CD14-positive monocyte (primary cell): Measurements from ENCODE around the gene RAF1. TPM values are rescaled to one million over a fixed set of nuclear protein-coding genes. Genes with fewer than 3 reads are reported as not detected.

ENCODE experiments used
- DNase-seq, 3 donors: peaks; one replicate each; pipeline ENCODE4 v3.0.0-alpha.2; 2011 to 2022
- H2AFZ ChIP-seq: 2 replicates; pipeline ENCODE4 v1.6.0; 2012; ENCODE audit warnings: mild to moderate bottlenecking, low read depth, low read length, inconsistent platforms; ENCODE audit not compliant: insufficient read depth, poor library complexity, severe bottlenecking
- H3K27ac ChIP-seq, 2 donors: 1 replicate in 1 of 2; 2 replicates in 1 of 2; pipeline ENCODE4 v1.5.1; 2012 to 2013; ENCODE audit warnings: low read length in 2 of 2, control low read depth in 1 of 2, inconsistent platforms in 1 of 2, low read depth in 1 of 2, mild to moderate bottlenecking in 1 of 2
- H3K27me3 ChIP-seq, 2 donors: one replicate each; pipeline versions ENCODE4 v1.6.0 to v1.6.1; 2011 to 2013; ENCODE audit warnings: low read length in 2 of 2; ENCODE audit not compliant: control insufficient read depth in 2 of 2, insufficient read depth in 2 of 2
- H3K36me3 ChIP-seq, 2 donors: replicated peaks in 1 of 2; 1 replicate in 1 of 2; 2 replicates in 1 of 2; pipeline versions ENCODE4 v1.5.1 to v1.6.1; 2012 to 2013; ENCODE audit warnings: low read length in 2 of 2, control low read depth in 1 of 2, inconsistent platforms in 1 of 2, mild to moderate bottlenecking in 1 of 2; ENCODE audit not compliant: insufficient read depth in 2 of 2, control insufficient read depth in 1 of 2
- H3K4me1 ChIP-seq, 2 donors: 1 replicate in 1 of 2; 2 replicates in 1 of 2; pipeline versions ENCODE4 v1.5.1 to v1.6.1; 2012 to 2013; ENCODE audit warnings: low read length in 2 of 2, control low read depth in 1 of 2, inconsistent platforms in 1 of 2, mild to moderate bottlenecking in 1 of 2, moderate library complexity in 1 of 2; ENCODE audit not compliant: insufficient read depth in 2 of 2, control insufficient read depth in 1 of 2
- H3K4me2 ChIP-seq: replicated peaks from 2 replicates; pipeline ENCODE3; 2012; ENCODE audit warnings: low read length, moderate library complexity, mild to moderate bottlenecking; ENCODE audit not compliant: poor library complexity, severe bottlenecking; ENCODE audit errors: extremely low read depth
- H3K4me3 ChIP-seq, 3 experiments: fragments of 200-600 bp in 1 of 3; sonication (generic) in 1 of 3; replicated peaks in 1 of 3; 1 replicate in 2 of 3; 2 replicates in 1 of 3; pipeline ENCODE4 v1.5.1; 2011 to 2013; ENCODE audit warnings: low read length in 3 of 3, mild to moderate bottlenecking in 3 of 3, control low read depth in 2 of 3, low read depth in 2 of 3, inconsistent platforms in 1 of 3, moderate library complexity in 1 of 3
- H3K79me2 ChIP-seq: 2 replicates; pipeline ENCODE4 v1.6.0; 2012; ENCODE audit warnings: mild to moderate bottlenecking, control low read depth, inconsistent platforms, low read length, moderate library complexity; ENCODE audit not compliant: insufficient read depth
- H3K9ac ChIP-seq: 2 replicates; pipeline ENCODE4 v1.6.0; 2017; ENCODE audit warnings: low read length, mild to moderate bottlenecking; ENCODE audit not compliant: insufficient read depth, poor library complexity, severe bottlenecking
- H3K9me3 ChIP-seq, 2 donors: replicated peaks in 1 of 2; 1 replicate in 1 of 2; 2 replicates in 1 of 2; pipeline versions ENCODE4 v1.5.1 to v1.6.1; 2012 to 2013; ENCODE audit warnings: low read length in 2 of 2, control low read depth in 1 of 2; ENCODE audit not compliant: control insufficient read depth in 1 of 2, insufficient read depth in 1 of 2
- H4K20me1 ChIP-seq: 2 replicates; pipeline ENCODE4 v1.6.0; 2012; ENCODE audit warnings: mild to moderate bottlenecking, low read length, control low read depth, moderate library complexity; ENCODE audit not compliant: insufficient read depth
- H3K27ac Mint-ChIP-seq, 7 donors: one replicate each; pipeline ENCODE4 v1.8.0; 2020; ENCODE audit warnings: mild to moderate bottlenecking in 7 of 7, mixed read lengths in 7 of 7, moderate library complexity in 6 of 7, inconsistent platforms in 2 of 7
- H3K27me3 Mint-ChIP-seq, 3 donors: one replicate each; pipeline ENCODE4 v1.8.0; 2021 to 2022; ENCODE audit warnings: low read depth in 3 of 3, mild to moderate bottlenecking in 3 of 3, mixed read lengths in 3 of 3, moderate library complexity in 3 of 3, inconsistent platforms in 1 of 3
- H3K36me3 Mint-ChIP-seq, 2 donors: one replicate each; pipeline ENCODE4 v1.8.0; 2020; ENCODE audit warnings: mixed read lengths in 2 of 2, inconsistent platforms in 1 of 2, mild to moderate bottlenecking in 1 of 2
- H3K4me1 Mint-ChIP-seq: one replicate; pipeline ENCODE4 v1.8.0; 2020; ENCODE audit warnings: mild to moderate bottlenecking, mixed read lengths
- H3K4me3 Mint-ChIP-seq, 2 donors: one replicate each; pipeline ENCODE4 v1.8.0; 2020; ENCODE audit warnings: mild to moderate bottlenecking in 2 of 2, mixed read lengths in 2 of 2, moderate library complexity in 1 of 2
- H3K9me3 Mint-ChIP-seq, 7 donors: one replicate each; pipeline ENCODE4 v1.8.0; 2020 to 2022; ENCODE audit warnings: mixed read lengths in 7 of 7, mild to moderate bottlenecking in 6 of 7, moderate library complexity in 6 of 7, inconsistent platforms in 2 of 7
- CTCF ChIP-seq: fragments of 200-600 bp; IDR thresholded peaks from one replicate; pipeline ENCODE4 v1.8.0; 2022; ENCODE audit warnings: antibody characterized with exemption, mild to moderate bottlenecking
- WGBS: methylation state at CpG from one replicate; pipeline ENCODE4 v1.1.5; 2013; ENCODE audit warnings: missing lambda C conversion rate; ENCODE audit not compliant: insufficient coverage; 5-methylcytosine and 5-hydroxymethylcytosine counted together
- intact Hi-C, 2 donors: fragments of 100-400 bp; cut with micrococcal nuclease; formaldehyde crosslinking; loops; one replicate each; pipeline versions ENCODE4 v1.15.0 to v1.15.1; 2023
- polyA plus RNA-seq, 3 donors: library from polyadenylated mRNA; depleted of rRNA in 1 of 3; unstranded in 2 of 3; stranded (reverse) in 1 of 3; fragments of 300-500 nt in 2 of 3; fragments of >200 nt in 1 of 3; fragmentation: Illumina TruSeq in 2 of 3; gene quantifications; 1 replicate in 2 of 3; 2 replicates in 1 of 3; pipeline ENCODE4 v1.2.3, GENCODE V29; 2012 to 2021

Gene RAF1
- polyA plus RNA-seq, 3 donors: 73.0 to 181 (median 79.5) TPM

DNA sequence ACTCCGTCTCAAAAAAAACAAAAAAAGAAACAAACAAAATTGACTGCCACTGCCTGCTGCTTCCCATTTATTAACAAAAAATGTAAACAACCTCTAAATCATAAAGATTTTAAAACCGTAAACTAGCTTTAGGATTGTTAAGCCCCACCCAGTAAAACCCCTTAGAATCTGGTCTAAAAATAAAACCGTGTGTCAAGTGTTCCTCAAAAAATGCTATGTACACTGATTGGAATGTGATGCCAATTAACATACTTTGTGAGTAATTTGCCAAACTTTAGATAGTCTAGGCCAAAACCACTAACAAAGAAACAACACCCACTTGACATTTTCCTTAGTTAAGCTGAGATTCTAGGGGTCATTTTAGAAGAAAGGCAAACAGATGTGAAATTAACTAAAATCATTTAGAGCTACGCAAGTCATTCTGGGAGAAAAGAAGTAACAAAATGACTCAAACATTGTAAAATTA lies 5.3 kb downstream of the RAF1 start:
- Histone ChIP-seq H3K9me3 (no peaks in the 10 kb centered on the region), H3K4me1 (peaks cover 49 to 79% of the 10 kb centered on the region in 2 donors), H4K20me1 (peaks cover 80% of the 10 kb centered on the region), H3K4me2 (no peak overlapping the region), H3K36me3 (no peaks in the 10 kb centered on the region), H3K27me3 (no peaks in the 10 kb centered on the region), H3K27ac (peak overlapping the region; percentile 28 to 64), H2AFZ (no peak overlapping the region), H3K9ac (no peak overlapping the region), H3K79me2 (peaks cover 100% of the 10 kb centered on the region), H3K4me3 (no peak overlapping the region)
- H3K27ac Mint-ChIP-seq: peak overlapping the region; percentile 41 to 88 (median 58)
- WGBS: no CpG with 5 or more reads among the region's 4 CpGs
- H3K4me1 Mint-ChIP-seq: peaks cover 71% of the 10 kb centered on the region
- H3K9me3 Mint-ChIP-seq: no peaks in the 10 kb centered on the region
- H3K36me3 Mint-ChIP-seq: peaks cover 4 to 8% of the 10 kb centered on the region in 2 donors
- DNase-seq: peak in 1 of 3 donors; percentile 10
- H3K4me3 Mint-ChIP-seq: no peak overlapping the region
- TF ChIP-seq CTCF: no peak
- no peaks in the 10 kb centered on the region for H3K27me3 Mint-ChIP-seq
- intact Hi-C loops: no loop called here

DNA sequence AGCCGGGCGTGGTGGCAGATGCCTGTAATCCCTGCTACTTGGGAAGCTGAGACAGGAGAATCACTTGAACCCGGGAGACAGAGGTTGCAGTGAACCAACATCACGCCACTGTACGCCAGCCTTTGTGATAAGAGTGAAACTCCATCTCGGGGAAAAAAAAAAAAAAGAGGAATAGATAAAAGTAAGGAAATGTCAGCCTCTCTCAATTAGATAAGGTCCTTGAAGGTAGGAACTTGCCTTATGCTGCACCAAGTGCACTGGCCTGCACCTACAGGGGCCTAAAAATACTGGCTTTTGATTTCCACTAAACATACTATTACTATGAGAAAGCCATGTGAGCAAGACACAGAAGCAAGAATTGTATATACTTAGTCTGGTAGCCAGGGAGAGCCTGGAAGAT lies 7.1 kb downstream of the RAF1 start:
- H3K36me3 ChIP-seq: no peaks in the 10 kb centered on the region
- DNase-seq: no peak
- 94% methylated on average over 3 of the region's 6 CpGs for WGBS
- H3K79me2 ChIP-seq: peaks cover 100% of the 10 kb centered on the region
- H2AFZ ChIP-seq: no peak overlapping the region
- peaks cover 4 to 8% of the 10 kb centered on the region in 2 donors for H3K36me3 Mint-ChIP-seq
- H3K27me3 ChIP-seq: no peaks in the 10 kb centered on the region
- peaks cover 86% of the 10 kb centered on the region for H4K20me1 ChIP-seq
- peaks cover 68% of the 10 kb centered on the region for H3K4me1 Mint-ChIP-seq
- intact Hi-C loops: no loop called here
- peak overlapping the region in 1 of 2 donors; percentile 30 for H3K27ac ChIP-seq
- H3K27ac Mint-ChIP-seq: peak overlapping the region in 4 of 7 donors; percentile 58 to 85 (median 67)
- H3K4me2 ChIP-seq: no peak overlapping the region
- no peaks in the 10 kb centered on the region for H3K9me3 ChIP-seq
- TF ChIP-seq CTCF: no peak
- no peak overlapping the region for H3K4me3 Mint-ChIP-seq
- no peak overlapping the region for H3K9ac ChIP-seq
- no peaks in the 10 kb centered on the region for H3K9me3 Mint-ChIP-seq
- no peak overlapping the region for H3K4me3 ChIP-seq
- H3K27me3 Mint-ChIP-seq: no peaks in the 10 kb centered on the region
- peaks cover 41 to 67% of the 10 kb centered on the region in 2 donors for H3K4me1 ChIP-seq
